ENCODE data around the gene EML4. TPM values are rescaled to one million over a fixed set of nuclear protein-coding genes. Genes with fewer than 3 reads are reported as not detected.

Gene EML4
- total and polyA plus RNA-seq, 10 of the 15 experiments (the other 5 are each of a cell fraction or from before 2014, with no cell fraction given), result 23.1 to 91.3 (median 77.4) TPM

DNA sequence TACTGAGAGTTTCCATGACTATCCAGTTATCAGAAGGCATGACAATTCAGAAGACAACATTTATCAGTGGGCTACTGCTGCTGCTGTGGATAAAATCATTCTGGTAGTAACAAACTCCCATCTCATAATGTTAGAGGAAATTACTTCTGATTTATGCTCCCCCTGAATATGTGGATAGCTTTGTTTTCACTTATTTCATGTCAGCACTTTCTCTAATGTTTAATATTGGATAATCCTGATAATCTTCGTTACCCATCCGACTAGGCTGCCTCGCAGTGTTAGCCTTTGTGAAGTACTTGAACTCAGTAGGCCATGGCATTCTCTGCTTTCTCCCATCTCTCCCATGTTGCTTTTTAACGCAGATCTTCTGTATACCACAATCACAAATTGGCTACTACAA, 163.4 kb downstream of the EML4 start:
- H2AFZ ChIP-seq (ENCODE audit: control insufficient read depth, low read depth, low read length), result no peak overlapping the region
- H3K79me2 ChIP-seq (ENCODE audit: control insufficient read depth, insufficient read depth, low read length), result no peaks in the 10 kb centered on the region
- BruUV-seq (replicated peaks), result no TSS peak
- ATAC-seq, result no peak
- RAD21 ChIA-PET (ENCODE audit: unreplicated experiment), result no interaction called here
- H3K4me2 ChIP-seq (ENCODE audit: control insufficient read depth, insufficient read depth), result no peak overlapping the region
- no peak overlapping the region for H3K27ac ChIP-seq (ENCODE audit: control insufficient read depth, insufficient read depth)
- SMC1A ChIA-PET (ENCODE audit: uncharacterized antibody, unreplicated experiment), result interaction anchor here (1.1 kb wide), 1 partner anchor 236 kb away, joined by 3 read pairs; no protein-coding TSS in a partner anchor
- peaks cover 5 to 31% of the 10 kb centered on the region in 2 experiments for H3K36me3 ChIP-seq (ENCODE audit: control insufficient read depth in 2 of 2, insufficient read depth in 2 of 2, low read length in 1 of 2)
- no peak for DNase-seq (ENCODE audit: low read depth, low spot score)
- no peak for FAIRE-seq
- no peak overlapping the region for H3K4me3 ChIP-seq
- no peaks in the 10 kb centered on the region for H4K20me1 ChIP-seq (ENCODE audit: control insufficient read depth, insufficient read depth)
- H3K9ac ChIP-seq (ENCODE audit: control insufficient read depth, insufficient read depth, low read length), result no peak overlapping the region
- in situ Hi-C loops (cut with MboI), result loop anchor here (10.0 kb wide), 1 partner anchor 458 kb away; no protein-coding TSS in a partner anchor
- no peaks in the 10 kb centered on the region for H3K9me3 ChIP-seq (replicated peaks; ENCODE audit: control insufficient read depth, insufficient read depth, low read length)
- WGBS (ENCODE audit: insufficient coverage, insufficient replicate concordance, low lambda C conversion rate, missing lambda C conversion rate), result 100% methylated on average over 4 of the region's 4 CpGs
- no peaks in the 10 kb centered on the region for H3K27me3 ChIP-seq (replicated peaks in 1 of 2; ENCODE audit: control insufficient read depth in 2 of 2, insufficient read depth in 2 of 2, low read length in 1 of 2)
- no peaks in the 10 kb centered on the region for H3K4me1 ChIP-seq (ENCODE audit: control insufficient read depth, insufficient read depth, low read length)
- POLR2A ChIA-PET, result no interaction called here
- intact Hi-C loops (cut with micrococcal nuclease; ENCODE audit: unreplicated experiment), result no loop called here
- CTCF ChIA-PET, result interaction anchor here (1.4 kb wide), 1 partner anchor 245 kb away, joined by 3 read pairs; no protein-coding TSS in a partner anchor
- TF ChIP-seq, protein P1, sequence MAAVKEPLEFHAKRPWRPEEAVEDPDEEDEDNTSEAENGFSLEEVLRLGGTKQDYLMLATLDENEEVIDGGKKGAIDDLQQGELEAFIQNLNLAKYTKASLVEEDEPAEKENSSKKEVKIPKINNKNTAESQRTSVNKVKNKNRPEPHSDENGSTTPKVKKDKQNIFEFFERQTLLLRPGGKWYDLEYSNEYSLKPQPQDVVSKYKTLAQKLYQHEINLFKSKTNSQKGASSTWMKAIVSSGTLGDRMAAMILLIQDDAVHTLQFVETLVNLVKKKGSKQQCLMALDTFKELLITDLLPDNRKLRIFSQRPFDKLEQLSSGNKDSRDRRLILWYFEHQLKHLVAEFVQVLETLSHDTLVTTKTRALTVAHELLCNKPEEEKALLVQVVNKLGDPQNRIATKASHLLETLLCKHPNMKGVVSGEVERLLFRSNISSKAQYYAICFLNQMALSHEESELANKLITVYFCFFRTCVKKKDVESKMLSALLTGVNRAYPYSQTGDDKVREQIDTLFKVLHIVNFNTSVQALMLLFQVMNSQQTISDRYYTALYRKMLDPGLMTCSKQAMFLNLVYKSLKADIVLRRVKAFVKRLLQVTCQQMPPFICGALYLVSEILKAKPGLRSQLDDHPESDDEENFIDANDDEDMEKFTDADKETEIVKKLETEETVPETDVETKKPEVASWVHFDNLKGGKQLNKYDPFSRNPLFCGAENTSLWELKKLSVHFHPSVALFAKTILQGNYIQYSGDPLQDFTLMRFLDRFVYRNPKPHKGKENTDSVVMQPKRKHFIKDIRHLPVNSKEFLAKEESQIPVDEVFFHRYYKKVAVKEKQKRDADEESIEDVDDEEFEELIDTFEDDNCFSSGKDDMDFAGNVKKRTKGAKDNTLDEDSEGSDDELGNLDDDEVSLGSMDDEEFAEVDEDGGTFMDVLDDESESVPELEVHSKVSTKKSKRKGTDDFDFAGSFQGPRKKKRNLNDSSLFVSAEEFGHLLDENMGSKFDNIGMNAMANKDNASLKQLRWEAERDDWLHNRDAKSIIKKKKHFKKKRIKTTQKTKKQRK (IDR thresholded peaks at IDR 0.05; ENCODE audit: low read depth, low read length), result no peak
- TF ChIP-seq ETV6 (conservative IDR thresholded peaks at IDR 0.05 in 1 of 2, IDR thresholded peaks at IDR 0.05 in 1 of 2; ENCODE audit: borderline replicate concordance in 1 of 2, low read depth in 1 of 2) (no peak), STAT3 (IDR thresholded peaks at IDR 0.05; ENCODE audit: low read depth, low read length) (no peak), SP1 (IDR thresholded peaks at IDR 0.05; ENCODE audit: low read depth, low read length) (no peak), CREM (IDR thresholded peaks at IDR 0.05; ENCODE audit: low read depth) (no peak), RAD51 (IDR thresholded peaks at IDR 0.05) (no peak)
- TF ChIP-seq, protein P2, sequence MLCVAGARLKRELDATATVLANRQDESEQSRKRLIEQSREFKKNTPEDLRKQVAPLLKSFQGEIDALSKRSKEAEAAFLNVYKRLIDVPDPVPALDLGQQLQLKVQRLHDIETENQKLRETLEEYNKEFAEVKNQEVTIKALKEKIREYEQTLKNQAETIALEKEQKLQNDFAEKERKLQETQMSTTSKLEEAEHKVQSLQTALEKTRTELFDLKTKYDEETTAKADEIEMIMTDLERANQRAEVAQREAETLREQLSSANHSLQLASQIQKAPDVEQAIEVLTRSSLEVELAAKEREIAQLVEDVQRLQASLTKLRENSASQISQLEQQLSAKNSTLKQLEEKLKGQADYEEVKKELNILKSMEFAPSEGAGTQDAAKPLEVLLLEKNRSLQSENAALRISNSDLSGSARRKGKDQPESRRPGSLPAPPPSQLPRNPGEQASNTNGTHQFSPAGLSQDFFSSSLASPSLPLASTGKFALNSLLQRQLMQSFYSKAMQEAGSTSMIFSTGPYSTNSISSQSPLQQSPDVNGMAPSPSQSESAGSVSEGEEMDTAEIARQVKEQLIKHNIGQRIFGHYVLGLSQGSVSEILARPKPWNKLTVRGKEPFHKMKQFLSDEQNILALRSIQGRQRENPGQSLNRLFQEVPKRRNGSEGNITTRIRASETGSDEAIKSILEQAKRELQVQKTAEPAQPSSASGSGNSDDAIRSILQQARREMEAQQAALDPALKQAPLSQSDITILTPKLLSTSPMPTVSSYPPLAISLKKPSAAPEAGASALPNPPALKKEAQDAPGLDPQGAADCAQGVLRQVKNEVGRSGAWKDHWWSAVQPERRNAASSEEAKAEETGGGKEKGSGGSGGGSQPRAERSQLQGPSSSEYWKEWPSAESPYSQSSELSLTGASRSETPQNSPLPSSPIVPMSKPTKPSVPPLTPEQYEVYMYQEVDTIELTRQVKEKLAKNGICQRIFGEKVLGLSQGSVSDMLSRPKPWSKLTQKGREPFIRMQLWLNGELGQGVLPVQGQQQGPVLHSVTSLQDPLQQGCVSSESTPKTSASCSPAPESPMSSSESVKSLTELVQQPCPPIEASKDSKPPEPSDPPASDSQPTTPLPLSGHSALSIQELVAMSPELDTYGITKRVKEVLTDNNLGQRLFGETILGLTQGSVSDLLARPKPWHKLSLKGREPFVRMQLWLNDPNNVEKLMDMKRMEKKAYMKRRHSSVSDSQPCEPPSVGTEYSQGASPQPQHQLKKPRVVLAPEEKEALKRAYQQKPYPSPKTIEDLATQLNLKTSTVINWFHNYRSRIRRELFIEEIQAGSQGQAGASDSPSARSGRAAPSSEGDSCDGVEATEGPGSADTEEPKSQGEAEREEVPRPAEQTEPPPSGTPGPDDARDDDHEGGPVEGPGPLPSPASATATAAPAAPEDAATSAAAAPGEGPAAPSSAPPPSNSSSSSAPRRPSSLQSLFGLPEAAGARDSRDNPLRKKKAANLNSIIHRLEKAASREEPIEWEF (IDR thresholded peaks at IDR 0.05; ENCODE audit: insufficient replicate concordance, low read depth, low read length), result no peak
- TF ChIP-seq, protein P3, sequence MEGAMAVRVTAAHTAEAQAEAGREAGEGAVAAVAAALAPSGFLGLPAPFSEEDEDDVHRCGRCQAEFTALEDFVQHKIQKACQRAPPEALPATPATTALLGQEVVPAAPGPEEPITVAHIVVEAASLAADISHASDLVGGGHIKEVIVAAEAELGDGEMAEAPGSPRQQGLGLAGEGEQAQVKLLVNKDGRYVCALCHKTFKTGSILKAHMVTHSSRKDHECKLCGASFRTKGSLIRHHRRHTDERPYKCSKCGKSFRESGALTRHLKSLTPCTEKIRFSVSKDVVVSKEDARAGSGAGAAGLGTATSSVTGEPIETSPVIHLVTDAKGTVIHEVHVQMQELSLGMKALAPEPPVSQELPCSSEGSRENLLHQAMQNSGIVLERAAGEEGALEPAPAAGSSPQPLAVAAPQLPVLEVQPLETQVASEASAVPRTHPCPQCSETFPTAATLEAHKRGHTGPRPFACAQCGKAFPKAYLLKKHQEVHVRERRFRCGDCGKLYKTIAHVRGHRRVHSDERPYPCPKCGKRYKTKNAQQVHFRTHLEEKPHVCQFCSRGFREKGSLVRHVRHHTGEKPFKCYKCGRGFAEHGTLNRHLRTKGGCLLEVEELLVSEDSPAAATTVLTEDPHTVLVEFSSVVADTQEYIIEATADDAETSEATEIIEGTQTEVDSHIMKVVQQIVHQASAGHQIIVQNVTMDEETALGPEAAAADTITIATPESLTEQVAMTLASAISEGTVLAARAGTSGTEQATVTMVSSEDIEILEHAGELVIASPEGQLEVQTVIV (IDR thresholded peaks at IDR 0.05; ENCODE audit: borderline replicate concordance, partially characterized antibody), result no peak
- TF ChIP-seq, protein P4, sequence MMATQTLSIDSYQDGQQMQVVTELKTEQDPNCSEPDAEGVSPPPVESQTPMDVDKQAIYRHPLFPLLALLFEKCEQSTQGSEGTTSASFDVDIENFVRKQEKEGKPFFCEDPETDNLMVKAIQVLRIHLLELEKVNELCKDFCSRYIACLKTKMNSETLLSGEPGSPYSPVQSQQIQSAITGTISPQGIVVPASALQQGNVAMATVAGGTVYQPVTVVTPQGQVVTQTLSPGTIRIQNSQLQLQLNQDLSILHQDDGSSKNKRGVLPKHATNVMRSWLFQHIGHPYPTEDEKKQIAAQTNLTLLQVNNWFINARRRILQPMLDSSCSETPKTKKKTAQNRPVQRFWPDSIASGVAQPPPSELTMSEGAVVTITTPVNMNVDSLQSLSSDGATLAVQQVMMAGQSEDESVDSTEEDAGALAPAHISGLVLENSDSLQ (IDR thresholded peaks at IDR 0.05), result no peak
- TF ChIP-seq, protein P5, sequence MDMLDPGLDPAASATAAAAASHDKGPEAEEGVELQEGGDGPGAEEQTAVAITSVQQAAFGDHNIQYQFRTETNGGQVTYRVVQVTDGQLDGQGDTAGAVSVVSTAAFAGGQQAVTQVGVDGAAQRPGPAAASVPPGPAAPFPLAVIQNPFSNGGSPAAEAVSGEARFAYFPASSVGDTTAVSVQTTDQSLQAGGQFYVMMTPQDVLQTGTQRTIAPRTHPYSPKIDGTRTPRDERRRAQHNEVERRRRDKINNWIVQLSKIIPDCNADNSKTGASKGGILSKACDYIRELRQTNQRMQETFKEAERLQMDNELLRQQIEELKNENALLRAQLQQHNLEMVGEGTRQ (IDR thresholded peaks at IDR 0.05; ENCODE audit: borderline replicate concordance, low read depth, low read length), result no peak
